NCI-H1105 (cell line): ENCODE measurements around the gene KLF14.
A peak's percentile ranks its signal among the peaks of the same experiment; 100 is the strongest.
"Not testable (repeated sequence)": the region's sequence is repeated elsewhere in the genome, so short reads cannot be mapped to it uniquely, and the experiment has no call there.

Experiments
- DNase-seq: peaks from one replicate; lab custom pipeline; 2025; lab: John Stamatoyannopoulos, UW

KLF14 gene

DNA sequence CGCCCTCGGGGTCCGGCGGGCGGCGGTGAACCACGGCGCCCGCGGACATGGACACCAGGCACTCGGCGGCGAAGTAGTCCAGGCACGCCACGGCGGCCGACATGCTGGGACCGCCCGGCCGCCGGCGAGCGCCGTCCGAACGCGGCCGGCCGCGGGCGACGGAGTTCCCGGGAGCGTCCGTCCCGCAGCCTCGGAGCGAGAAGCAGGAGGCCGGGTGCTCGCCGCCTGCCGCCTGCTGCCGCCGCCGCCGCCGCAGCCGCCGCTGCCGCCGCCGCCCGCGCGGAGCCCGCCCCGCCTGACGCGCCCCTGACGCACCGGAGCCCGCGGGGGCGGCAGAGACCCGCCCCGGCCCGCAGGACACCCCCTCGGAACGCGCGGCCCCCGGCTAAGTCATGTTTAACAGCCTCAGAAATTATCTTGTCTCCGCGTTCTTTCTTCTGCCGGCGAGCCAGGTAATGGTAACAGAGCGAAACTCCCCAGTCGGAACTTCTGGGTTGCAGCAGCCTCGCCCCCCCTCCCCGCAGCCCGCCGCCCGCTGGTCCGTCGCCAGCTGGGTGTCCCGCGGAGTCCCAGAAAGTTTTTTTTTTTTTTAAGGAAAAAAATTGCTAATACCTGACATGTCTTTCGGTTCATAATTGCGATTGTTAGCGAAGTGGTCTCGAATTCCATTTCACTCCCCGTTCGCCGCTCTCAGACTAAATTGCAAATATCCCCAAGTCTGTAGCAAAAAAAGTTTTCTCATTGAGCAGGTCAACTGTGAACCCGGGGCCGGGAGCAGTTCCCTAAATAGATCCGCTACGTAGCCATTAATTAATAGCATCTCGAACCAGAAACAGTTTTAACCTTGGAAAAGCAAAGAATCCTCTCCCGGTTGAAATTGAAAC is at the start of gene KLF14:
KLF14 (minus strand) TSS at position 277 of the 884 bp plus-strand sequence; CDS start at position 103, 174 bp downstream.
- DNase-seq, result peak; percentile 33

DNA sequence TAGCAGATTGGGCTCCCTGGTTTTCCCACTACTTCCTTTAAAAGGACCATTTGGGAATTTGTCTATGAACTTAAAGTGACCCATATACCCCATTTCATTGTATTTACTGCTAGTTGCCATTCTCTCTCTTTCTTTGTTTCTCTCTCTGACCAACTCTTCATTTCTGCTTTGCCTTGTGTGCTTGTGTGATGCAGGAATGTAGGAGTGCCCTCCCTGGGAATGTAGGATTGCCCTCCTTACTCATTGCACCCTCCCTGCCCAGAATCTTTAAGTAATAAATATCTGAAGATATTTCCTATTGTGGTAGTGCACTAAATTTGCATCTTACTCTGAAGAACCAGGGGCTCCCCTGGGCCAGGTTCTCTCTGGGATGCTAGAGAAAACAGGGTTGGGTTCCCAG is 47.3 kb upstream of the KLF14 start:
- DNase-seq, result no peak

GRCh38 chr7:130777426-130777825 is 43.4 kb upstream of the KLF14 start:
- DNase-seq, result no peak

DNA sequence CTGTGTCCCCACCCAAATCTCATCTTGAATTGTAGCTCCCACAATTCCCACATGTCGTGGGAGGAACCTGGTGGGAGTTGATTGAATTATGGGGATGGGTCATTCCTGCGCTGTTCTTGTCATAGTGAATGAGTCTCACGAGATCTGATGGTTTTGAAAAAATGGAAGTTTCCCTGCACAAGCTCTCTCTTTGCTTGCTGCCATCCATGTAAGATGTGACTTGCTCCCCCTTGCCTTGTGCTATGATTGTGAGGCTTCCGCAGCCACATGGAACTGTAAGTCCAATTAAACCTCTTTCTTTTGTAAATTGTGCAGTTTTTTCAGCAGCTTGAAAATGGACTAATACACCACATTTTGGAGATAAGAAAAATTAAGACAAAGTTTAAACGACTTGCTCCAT is 38.4 kb upstream of the KLF14 start:
- DNase-seq, result not testable (repeated sequence)

- DNase-seq, result no peak
Measured at GRCh38 chr7:130768854-130769253, 34.8 kb upstream of the KLF14 start.

DNA sequence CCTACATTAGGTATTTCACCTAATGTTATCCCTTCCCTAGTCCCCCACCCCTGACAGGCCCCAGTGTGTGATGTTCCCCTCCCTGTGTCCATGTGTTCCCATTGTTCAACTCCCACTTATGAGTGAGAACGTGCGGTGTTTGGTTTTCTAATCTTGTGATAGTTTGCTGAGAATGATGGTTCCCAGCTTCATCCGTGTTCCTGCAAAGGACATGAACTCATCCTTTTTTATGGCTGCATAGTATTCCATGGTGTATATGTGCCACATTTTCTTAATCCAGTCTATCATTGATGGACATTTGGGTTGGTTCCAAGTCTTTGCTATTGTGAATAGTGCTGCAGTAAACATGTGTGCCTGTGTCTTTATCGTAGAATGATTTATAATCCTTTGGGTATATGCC is 30.6 kb upstream of the KLF14 start:
- DNase-seq, result not testable (repeated sequence)

DNA sequence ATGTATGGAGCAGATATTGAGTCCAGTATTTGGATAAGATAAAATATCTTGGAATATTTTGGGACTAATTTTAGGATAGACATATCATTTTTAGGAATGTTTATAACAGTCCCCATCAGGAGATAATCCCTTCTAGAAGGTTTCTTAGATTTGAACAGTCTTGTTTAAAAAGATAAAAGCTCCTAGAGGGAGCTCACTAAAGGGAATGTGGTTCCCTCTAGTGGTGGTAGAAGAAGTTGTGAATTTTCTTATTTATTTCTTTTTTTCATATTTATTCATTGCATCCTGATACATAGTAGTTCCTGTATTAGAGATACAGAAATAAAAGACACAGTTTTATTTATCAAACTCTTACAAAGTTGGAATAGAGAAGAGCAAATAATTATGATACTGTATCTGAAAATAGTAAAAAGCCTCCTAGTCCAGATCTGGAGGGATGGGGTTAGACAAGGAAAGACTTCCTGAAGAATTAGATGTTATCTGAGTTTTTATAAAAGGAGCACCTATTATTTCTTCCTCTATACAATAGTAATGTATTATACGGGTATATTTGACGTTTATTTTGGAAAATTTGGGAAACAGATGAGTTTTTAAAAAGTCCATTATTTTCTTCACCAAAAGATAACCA is 24.5 kb upstream of the KLF14 start:
- DNase-seq, result peak; percentile 51

- no peak for DNase-seq
Measured at GRCh38 chr7:130756316-130756715, 22.3 kb upstream of the KLF14 start.

DNA sequence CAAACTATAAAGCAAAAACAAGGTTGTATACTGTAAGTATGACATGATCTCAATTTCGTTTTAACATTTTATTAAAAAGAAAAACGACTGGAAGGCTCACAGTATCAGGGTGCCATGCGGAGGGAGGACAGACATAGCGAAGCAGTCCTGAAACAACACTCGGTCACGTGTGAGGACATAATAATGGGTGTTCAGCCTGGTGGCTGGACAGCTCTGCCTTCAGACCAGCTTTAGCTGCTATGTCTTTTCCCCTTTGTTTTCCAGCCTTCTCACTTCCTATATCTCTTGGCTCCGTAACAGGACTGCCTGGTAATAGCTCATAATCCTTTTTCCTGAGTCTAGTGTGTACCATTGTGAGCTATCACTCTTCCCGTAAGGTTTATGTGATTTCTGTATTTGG is 18.4 kb upstream of the KLF14 start:
- DNase-seq, result no peak

GRCh38 chr7:130750755-130751154 is 16.7 kb upstream of the KLF14 start:
- no peak for DNase-seq

DNA sequence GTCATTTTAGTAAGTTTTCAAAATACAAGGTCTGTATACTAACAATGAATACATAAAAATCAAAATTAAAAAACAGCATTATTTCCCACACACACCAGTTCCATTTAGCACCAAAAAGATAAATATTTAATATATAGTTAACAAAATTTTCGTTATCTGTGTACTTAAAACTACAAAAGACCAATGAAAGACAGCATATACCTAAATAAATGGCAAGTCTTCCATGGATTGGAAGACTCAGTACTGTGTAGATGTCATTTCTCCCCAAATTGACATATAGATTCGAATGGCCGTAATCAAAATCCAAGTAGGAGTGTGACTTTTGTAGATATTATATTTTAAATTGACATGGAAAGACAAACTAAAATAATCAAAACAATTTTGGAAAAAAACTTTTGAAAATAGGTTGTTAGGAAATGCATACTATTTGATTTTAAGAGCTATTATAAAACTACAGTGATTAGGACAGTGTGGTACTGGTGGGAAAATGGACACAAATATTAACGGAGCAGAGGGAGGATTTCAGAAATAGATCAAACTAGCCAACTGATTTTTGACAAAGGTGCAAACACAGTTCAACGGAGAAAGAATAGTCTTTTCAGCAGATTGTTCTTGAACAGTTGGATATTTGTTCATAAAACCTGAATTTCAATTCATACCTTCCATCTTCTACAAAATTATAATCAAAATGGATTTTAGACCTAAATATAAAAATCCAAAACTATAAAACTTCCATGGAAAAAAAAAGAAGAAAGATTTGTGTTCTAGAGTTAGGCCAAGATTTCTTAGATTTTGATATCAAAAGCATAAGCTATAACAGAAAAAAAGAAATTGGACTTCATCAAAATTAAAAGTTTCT is 14.8 kb upstream of the KLF14 start:
- no peak for DNase-seq

DNA sequence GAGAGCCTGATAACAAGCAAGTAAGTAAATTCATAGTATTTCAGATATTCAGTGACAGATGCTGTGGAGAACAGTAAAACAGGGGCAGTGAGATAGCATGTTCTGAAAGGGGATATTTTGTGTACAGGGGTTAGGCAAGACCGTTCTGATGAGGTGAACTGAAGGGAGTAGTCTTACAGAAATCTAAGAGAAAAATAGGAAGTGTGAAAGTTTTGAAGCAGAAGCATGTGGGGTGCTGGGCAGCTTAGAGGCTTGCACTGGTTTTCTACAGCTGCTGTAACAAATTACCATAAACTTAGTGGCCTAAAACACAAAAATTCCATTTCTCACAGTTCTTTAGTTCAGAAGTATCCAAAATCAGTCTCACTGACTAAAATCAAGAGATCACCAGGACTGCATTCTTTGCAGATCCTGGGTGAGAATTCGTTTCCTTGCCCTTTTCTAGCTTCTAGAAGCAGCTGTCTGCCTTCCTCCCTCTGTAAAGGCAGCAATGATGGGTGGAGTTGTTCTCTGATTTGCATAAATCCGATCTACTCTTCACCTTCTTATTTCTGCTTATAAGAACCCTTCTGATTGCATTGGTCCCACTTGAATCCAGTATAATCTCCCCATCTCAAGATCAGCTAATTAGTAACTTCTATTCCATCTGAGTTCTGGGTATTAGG is 7.5 kb upstream of the KLF14 start:
- no peak for DNase-seq

DNA sequence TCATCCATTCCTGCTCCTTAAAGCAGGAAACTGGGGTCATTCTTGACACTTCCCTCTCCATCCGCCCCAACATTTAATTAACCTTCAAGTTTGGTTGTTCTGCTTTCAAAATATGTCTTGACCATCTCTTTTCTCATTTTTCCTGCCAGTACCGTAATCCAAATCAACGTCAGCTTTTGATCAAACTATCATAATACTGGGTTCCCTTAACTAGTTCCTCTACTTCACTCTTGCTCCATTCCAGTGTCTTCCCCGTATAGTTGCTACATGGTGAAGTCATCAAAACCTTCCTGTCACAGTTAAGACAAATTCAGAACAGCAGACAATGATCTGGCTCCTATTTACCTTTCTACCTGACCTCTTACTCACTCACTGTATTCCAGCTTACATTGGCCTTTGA is 6.6 kb upstream of the KLF14 start:
- no peak for DNase-seq

- no peak for DNase-seq
Measured at GRCh38 chr7:130736298-130736900, 2.4 kb upstream of the KLF14 start.

DNA sequence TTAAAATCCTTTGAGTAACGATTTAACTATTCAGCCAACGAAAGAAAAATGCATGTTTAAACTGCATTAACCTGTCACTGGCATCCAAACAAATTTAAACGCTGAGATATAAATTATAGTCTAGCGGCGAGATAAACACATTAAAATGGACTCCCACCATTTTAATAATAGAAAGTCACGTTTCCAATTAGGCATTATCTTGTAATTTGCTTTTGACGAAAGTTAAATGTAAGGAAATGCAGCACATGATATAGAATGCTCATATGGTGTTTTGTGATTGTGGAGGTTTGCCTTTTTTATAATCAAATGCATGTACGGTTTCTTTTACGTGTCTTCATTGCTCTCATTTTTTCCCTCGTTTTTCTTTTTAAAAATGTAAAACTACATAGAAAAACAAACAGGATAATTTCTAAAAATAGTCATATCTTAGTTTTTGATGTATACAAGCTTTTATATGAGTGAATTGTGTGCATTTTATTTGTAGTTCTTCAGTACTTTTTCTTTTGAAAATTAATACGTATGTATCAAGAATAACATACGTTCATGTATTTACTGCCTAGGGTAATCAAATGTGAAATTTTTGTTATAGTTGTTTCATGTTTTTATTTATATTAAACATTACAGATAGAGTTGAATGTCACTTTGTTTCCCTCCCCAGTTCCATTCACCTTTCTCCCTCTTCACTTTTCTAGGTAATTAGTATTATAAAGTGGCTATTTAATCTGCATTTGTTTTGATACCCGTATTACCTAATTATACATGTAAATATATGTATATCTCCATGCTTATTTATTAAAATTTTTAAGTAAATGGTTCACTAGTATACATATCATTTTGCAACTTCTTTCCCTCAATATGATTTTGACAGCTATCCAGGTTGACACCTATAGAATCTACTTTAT is 1.1 kb upstream of the KLF14 start:
- DNase-seq, result no peak

DNA sequence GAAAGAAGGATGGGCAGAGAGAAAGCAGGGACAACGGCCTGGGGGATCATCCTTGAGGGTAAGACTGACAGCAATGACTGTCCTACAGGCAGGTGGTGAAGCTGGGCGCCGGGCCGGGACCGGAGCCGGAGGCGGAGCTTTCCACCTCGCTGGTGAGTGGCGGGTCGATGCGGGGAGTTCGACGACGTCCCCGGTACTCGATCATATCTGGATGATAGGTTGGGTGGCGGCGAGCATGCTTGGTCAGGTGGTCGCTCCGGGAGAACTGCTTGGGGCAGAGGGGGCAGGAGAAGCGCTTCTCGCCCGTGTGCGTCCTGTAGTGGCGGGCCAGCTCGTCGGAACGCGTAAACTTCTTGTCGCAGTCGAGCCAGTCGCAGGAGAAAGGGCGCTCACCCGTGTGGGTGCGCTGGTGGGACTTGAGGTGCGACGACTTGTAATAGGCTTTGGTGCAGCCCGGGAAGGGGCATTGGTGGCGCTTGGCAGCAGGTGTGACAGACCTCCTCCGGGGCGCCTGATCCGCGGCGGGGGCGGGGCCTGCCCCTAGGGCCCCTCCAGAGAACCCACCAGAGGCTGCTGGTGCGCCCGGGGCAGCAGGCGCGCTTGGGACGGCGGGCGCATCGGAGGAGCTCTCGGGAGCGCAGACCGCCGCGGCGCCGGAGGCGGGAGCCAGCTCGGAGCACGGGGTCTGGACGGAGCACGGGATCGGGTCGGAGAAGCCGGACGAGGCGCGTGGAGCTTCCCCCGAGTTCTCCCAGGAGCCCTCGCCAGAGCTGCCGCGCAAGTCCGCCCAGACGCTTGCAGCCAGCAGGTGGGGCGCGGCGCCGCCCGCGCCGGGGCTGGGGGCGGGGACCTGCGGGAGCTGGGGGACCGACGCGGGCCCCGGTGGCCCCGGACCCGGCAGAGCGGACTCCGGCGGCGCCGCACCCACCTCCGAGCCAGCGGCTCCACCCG is 752 bp downstream of the KLF14 start:
- peak; percentile 42 for DNase-seq

GRCh38 chr7:130723784-130724183 is 10.2 kb downstream of the KLF14 start:
- no peak for DNase-seq

- DNase-seq, result peak; percentile 19
Measured at GRCh38 chr7:130721486-130722277, 12.3 kb downstream of the KLF14 start.
